NCI-H2107 treated with DMSO at 0.1 percent for 48 hours (cell line): Measurements from ENCODE around the gene INPP5A.
A peak's percentile ranks its signal among the peaks of the same experiment; 100 is the strongest.

ENCODE experiments used
- DNase-seq: peaks from one replicate; lab custom pipeline; 2025; ENCODE audit not compliant: unreplicated experiment; lab: John Stamatoyannopoulos, UW

INPP5A gene

GRCh38 chr10:132626761-132627665 lies 89.4 kb downstream of the INPP5A start:
- no peak for DNase-seq

- DNase-seq = peak; percentile 34
Measured at GRCh38 chr10:132627666-132628531, 90.3 kb downstream of the INPP5A start.

- DNase-seq = no peak
Measured at GRCh38 chr10:132628966-132629900, 91.6 kb downstream of the INPP5A start.

GRCh38 chr10:132630156-132630555 lies 92.6 kb downstream of the INPP5A start:
- DNase-seq = no peak

- no peak for DNase-seq
Measured at GRCh38 chr10:132630666-132631337, 93.2 kb downstream of the INPP5A start.

- no peak for DNase-seq
Measured at GRCh38 chr10:132631338-132631735, 93.8 kb downstream of the INPP5A start.

GRCh38 chr10:132632091-132632561 lies 94.5 kb downstream of the INPP5A start:
- no peak for DNase-seq

GRCh38 chr10:132632851-132633684 lies 95.5 kb downstream of the INPP5A start:
- no peak for DNase-seq

- no peak for DNase-seq
Measured at GRCh38 chr10:132634241-132634946, 96.8 kb downstream of the INPP5A start.

GRCh38 chr10:132634947-132635271 lies 97.3 kb downstream of the INPP5A start:
- no peak for DNase-seq

GRCh38 chr10:132636358-132636757 lies 98.8 kb downstream of the INPP5A start:
- no peak for DNase-seq

- peak; percentile 19 for DNase-seq
Measured at GRCh38 chr10:132637477-132638129, 100.0 kb downstream of the INPP5A start.

GRCh38 chr10:132638130-132638515 lies 100.5 kb downstream of the INPP5A start:
- DNase-seq = no peak

- no peak for DNase-seq
Measured at GRCh38 chr10:132639470-132639869, 101.9 kb downstream of the INPP5A start.

GRCh38 chr10:132640326-132641125 lies 102.9 kb downstream of the INPP5A start:
- no peak for DNase-seq

- no peak for DNase-seq
Measured at GRCh38 chr10:132641401-132641800, 103.8 kb downstream of the INPP5A start.

- no peak for DNase-seq
Measured at GRCh38 chr10:132641966-132642731, 104.6 kb downstream of the INPP5A start.
